WTC11 (cell line): ENCODE measurements around the gene R3HDM1.

Experiments used
- FOXK1 ChIP-seq: sonication (generic); formaldehyde crosslinking; IDR thresholded peaks from 2 replicates; pipeline ENCODE4 v1.8.0; 2022; ENCODE audit warnings: mild to moderate bottlenecking, moderate library complexity, missing genetic modification reagents
- GRHL2 ChIP-seq: fragments of 250-450 bp; sonication (Bioruptor Pico); IDR thresholded peaks from 2 replicates; pipeline ENCODE4 v1.8.0; 2022; ENCODE audit warnings: mild to moderate bottlenecking, moderate library complexity; ENCODE audit not compliant: insufficient replicate concordance, severe bottlenecking
- JAZF1 ChIP-seq: fragments of 250-450 bp; sonication (Bioruptor Pico); IDR thresholded peaks from 2 replicates; pipeline ENCODE4 v1.9.0; 2021; ENCODE audit warnings: moderate library complexity, mild to moderate bottlenecking, inconsistent platforms
- NFYB ChIP-seq: sonication (generic); formaldehyde crosslinking; conservative IDR thresholded peaks from 2 replicates; pipeline ENCODE4 v1.8.0; 2022; ENCODE audit warnings: low read depth, missing genetic modification reagents
- TEAD4 ChIP-seq: sonication (generic); formaldehyde crosslinking; IDR thresholded peaks from 2 replicates; pipeline ENCODE4 v1.8.0; 2022; ENCODE audit warnings: mild to moderate bottlenecking, missing genetic modification reagents
- ZNF317 ChIP-seq: sonication (generic); formaldehyde crosslinking; IDR thresholded peaks from 2 replicates; pipeline ENCODE4 v1.8.1; 2023; ENCODE audit warnings: low read depth, mild to moderate bottlenecking, moderate library complexity, missing genetic modification reagents, borderline replicate concordance
- ZNF423 ChIP-seq: fragments of 250-450 bp; sonication (Bioruptor Pico); IDR thresholded peaks from 2 replicates; pipeline ENCODE4 v2.1.2; 2022; ENCODE audit warnings: mild to moderate bottlenecking, moderate library complexity
- TF ChIP-seq, protein P1 (sequence below): fragments of 200-600 bp; IDR thresholded peaks from 2 replicates; pipeline ENCODE4 v1.8.0; 2022; ENCODE audit warnings: antibody characterized with exemption
- TF ChIP-seq, protein P2 (sequence below): sonication (generic); formaldehyde crosslinking; IDR thresholded peaks from 2 replicates; pipeline ENCODE4 v1.8.1; 2022; ENCODE audit warnings: mild to moderate bottlenecking, moderate library complexity, missing genetic modification reagents
- TF ChIP-seq, protein P3 (sequence below): sonication (generic); formaldehyde crosslinking; IDR thresholded peaks from 2 replicates; pipeline ENCODE4 v1.8.1; 2022; ENCODE audit warnings: mild to moderate bottlenecking, missing genetic modification reagents, moderate library complexity, borderline replicate concordance
- TF ChIP-seq, protein P4 (sequence below): sonication (generic); formaldehyde crosslinking; IDR thresholded peaks from 2 replicates; pipeline ENCODE4 v1.8.0; 2022; ENCODE audit warnings: mild to moderate bottlenecking, missing genetic modification reagents
- TF ChIP-seq, protein P5 (sequence below): sonication (generic); formaldehyde crosslinking; conservative IDR thresholded peaks from 2 replicates; pipeline ENCODE4 v1.8.1; 2022; ENCODE audit warnings: mild to moderate bottlenecking, missing genetic modification reagents

DNA sequence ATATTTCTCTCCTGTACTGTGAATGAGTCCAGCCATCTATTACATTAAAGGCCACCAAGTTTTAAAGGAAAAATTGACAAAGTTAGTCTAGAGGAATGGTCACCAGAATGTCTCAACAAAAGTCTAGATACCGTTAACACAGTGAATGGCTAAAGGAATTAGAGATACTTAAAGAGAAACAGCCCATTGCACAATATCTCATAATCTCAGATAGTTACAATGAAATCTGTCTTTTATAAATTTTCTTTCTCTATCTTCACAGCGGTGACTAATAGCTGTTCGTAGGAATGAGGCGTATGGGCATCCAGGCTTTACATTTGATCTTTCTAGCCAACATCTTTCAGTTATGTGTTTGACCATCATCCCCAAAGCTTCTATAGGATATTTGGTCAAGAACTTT lies 30.6 kb downstream of the R3HDM1 start:
- TF ChIP-seq, protein P1, sequence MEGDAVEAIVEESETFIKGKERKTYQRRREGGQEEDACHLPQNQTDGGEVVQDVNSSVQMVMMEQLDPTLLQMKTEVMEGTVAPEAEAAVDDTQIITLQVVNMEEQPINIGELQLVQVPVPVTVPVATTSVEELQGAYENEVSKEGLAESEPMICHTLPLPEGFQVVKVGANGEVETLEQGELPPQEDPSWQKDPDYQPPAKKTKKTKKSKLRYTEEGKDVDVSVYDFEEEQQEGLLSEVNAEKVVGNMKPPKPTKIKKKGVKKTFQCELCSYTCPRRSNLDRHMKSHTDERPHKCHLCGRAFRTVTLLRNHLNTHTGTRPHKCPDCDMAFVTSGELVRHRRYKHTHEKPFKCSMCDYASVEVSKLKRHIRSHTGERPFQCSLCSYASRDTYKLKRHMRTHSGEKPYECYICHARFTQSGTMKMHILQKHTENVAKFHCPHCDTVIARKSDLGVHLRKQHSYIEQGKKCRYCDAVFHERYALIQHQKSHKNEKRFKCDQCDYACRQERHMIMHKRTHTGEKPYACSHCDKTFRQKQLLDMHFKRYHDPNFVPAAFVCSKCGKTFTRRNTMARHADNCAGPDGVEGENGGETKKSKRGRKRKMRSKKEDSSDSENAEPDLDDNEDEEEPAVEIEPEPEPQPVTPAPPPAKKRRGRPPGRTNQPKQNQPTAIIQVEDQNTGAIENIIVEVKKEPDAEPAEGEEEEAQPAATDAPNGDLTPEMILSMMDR, result no peak
- TF ChIP-seq, protein P2, sequence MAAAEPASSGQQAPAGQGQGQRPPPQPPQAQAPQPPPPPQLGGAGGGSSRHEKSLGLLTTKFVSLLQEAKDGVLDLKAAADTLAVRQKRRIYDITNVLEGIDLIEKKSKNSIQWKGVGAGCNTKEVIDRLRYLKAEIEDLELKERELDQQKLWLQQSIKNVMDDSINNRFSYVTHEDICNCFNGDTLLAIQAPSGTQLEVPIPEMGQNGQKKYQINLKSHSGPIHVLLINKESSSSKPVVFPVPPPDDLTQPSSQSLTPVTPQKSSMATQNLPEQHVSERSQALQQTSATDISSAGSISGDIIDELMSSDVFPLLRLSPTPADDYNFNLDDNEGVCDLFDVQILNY, result no peak
- TF ChIP-seq FOXK1 (CRISPR knock-in tag), result no peak
- no peak for TF ChIP-seq ZNF317 (CRISPR knock-in tag)
- no peak for TF ChIP-seq ZNF423
- TF ChIP-seq, protein P3, sequence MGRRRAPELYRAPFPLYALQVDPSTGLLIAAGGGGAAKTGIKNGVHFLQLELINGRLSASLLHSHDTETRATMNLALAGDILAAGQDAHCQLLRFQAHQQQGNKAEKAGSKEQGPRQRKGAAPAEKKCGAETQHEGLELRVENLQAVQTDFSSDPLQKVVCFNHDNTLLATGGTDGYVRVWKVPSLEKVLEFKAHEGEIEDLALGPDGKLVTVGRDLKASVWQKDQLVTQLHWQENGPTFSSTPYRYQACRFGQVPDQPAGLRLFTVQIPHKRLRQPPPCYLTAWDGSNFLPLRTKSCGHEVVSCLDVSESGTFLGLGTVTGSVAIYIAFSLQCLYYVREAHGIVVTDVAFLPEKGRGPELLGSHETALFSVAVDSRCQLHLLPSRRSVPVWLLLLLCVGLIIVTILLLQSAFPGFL (CRISPR knock-in tag), result no peak
- TF ChIP-seq, protein P4, sequence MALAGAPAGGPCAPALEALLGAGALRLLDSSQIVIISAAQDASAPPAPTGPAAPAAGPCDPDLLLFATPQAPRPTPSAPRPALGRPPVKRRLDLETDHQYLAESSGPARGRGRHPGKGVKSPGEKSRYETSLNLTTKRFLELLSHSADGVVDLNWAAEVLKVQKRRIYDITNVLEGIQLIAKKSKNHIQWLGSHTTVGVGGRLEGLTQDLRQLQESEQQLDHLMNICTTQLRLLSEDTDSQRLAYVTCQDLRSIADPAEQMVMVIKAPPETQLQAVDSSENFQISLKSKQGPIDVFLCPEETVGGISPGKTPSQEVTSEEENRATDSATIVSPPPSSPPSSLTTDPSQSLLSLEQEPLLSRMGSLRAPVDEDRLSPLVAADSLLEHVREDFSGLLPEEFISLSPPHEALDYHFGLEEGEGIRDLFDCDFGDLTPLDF (CRISPR knock-in tag), result no peak
- TF ChIP-seq JAZF1, result no peak
- TF ChIP-seq NFYB (CRISPR knock-in tag), result no peak
- TF ChIP-seq TEAD4 (CRISPR knock-in tag), result no peak
- TF ChIP-seq, protein P5, sequence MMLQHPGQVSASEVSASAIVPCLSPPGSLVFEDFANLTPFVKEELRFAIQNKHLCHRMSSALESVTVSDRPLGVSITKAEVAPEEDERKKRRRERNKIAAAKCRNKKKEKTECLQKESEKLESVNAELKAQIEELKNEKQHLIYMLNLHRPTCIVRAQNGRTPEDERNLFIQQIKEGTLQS, result no peak
- TF ChIP-seq GRHL2 (CRISPR knock-in tag), result no peak
